GM21360 (cell line): ENCODE data around the gene SLCO3A1.

Experiments used
- ATAC-seq: cut with Tn5 transposase; IDR thresholded peaks from one replicate; pipeline ENCODE4 v1.9.1; 2021; ENCODE audit warnings: mild to moderate bottlenecking, moderate library complexity; ENCODE audit not compliant: unreplicated experiment

SLCO3A1 gene

GRCh38 chr15:91853511-91853947 is at the start of gene SLCO3A1:
SLCO3A1 (plus strand) TSS chr15:91853708.
- peak; percentile 24 for ATAC-seq

- ATAC-seq, result no peak
Observed at GRCh38 chr15:91807122-91807521, 46.4 kb upstream of the SLCO3A1 start.

GRCh38 chr15:91813924-91814323 is 39.6 kb upstream of the SLCO3A1 start:
- no peak for ATAC-seq

GRCh38 chr15:91816942-91817341 is 36.6 kb upstream of the SLCO3A1 start:
- no peak for ATAC-seq

- no peak for ATAC-seq
Observed at GRCh38 chr15:91821458-91821857, 32.0 kb upstream of the SLCO3A1 start.

GRCh38 chr15:91824256-91824655 is 29.3 kb upstream of the SLCO3A1 start:
- no peak for ATAC-seq

GRCh38 chr15:91826443-91826842 is 27.1 kb upstream of the SLCO3A1 start:
- ATAC-seq, result no peak

- no peak for ATAC-seq
Observed at GRCh38 chr15:91833056-91833455, 20.5 kb upstream of the SLCO3A1 start.

GRCh38 chr15:91839867-91840266 is 13.6 kb upstream of the SLCO3A1 start:
- no peak for ATAC-seq

GRCh38 chr15:91841861-91842260 is 11.6 kb upstream of the SLCO3A1 start:
- ATAC-seq, result no peak

GRCh38 chr15:91844341-91844740 is 9.2 kb upstream of the SLCO3A1 start:
- no peak for ATAC-seq

GRCh38 chr15:91844928-91845327 is 8.6 kb upstream of the SLCO3A1 start:
- ATAC-seq, result no peak

GRCh38 chr15:91845720-91846119 is 7.8 kb upstream of the SLCO3A1 start:
- ATAC-seq, result no peak

GRCh38 chr15:91849180-91849579 is 4.3 kb upstream of the SLCO3A1 start:
- no peak for ATAC-seq

- ATAC-seq, result no peak
Observed at GRCh38 chr15:91849749-91850161, 3.8 kb upstream of the SLCO3A1 start.

GRCh38 chr15:91852741-91853510 is 582 bp upstream of the SLCO3A1 start:
- ATAC-seq, result peak; percentile 54

GRCh38 chr15:91853948-91854638 is 585 bp downstream of the SLCO3A1 start:
- ATAC-seq, result no peak

- no peak for ATAC-seq
Observed at GRCh38 chr15:91854639-91854990, 1.1 kb downstream of the SLCO3A1 start.

- ATAC-seq, result no peak
Observed at GRCh38 chr15:91855241-91855640, 1.7 kb downstream of the SLCO3A1 start.

- ATAC-seq, result no peak
Observed at GRCh38 chr15:91855684-91856489, 2.4 kb downstream of the SLCO3A1 start.

GRCh38 chr15:91857224-91857585 is 3.7 kb downstream of the SLCO3A1 start:
- no peak for ATAC-seq

GRCh38 chr15:91857772-91858171 is 4.3 kb downstream of the SLCO3A1 start:
- peak; percentile 53 for ATAC-seq
